Body of pancreas (tissue), 4 donors: Measurements from ENCODE around the gene UCP2. TPM values are rescaled to one million over a fixed set of nuclear protein-coding genes. Genes with fewer than 3 reads are reported as not detected.

Source experiments
- ATAC-seq: fragments of 150-250 bp; one replicate; pipeline ENCODE4 v1.9.1; 2016
- DNase-seq, 4 donors: peaks; one replicate each; pipeline ENCODE4 v3.0.0-alpha.2; 2019
- H3K27ac ChIP-seq, 4 donors: fragments of 200-600 bp; sonication (generic); 1 replicate in 3 of 4; 2 replicates in 1 of 4; pipeline versions ENCODE4 v1.5.1 to v1.6.1; 2016 to 2019; ENCODE audit warnings: mild to moderate bottlenecking in 1 of 4, mixed read lengths in 1 of 4, moderate library complexity in 1 of 4
- H3K27me3 ChIP-seq, 2 donors: fragments of 200-600 bp; sonication (generic); one replicate each; pipeline ENCODE4 v1.6.0; 2016; ENCODE audit warnings: mild to moderate bottlenecking in 1 of 2
- H3K36me3 ChIP-seq, 2 donors: fragments of 200-600 bp; sonication (generic); replicated peaks in 1 of 2; 2 replicates each; pipeline ENCODE4 v1.5.1; 2016; ENCODE audit warnings: low read depth in 2 of 2; ENCODE audit not compliant: insufficient read depth in 1 of 2
- H3K4me1 ChIP-seq: fragments of 200-600 bp; sonication (generic); one replicate; pipeline ENCODE4 v1.6.0; 2016
- H3K4me3 ChIP-seq, 2 donors: fragments of 200-600 bp; sonication (generic); 1 replicate in 1 of 2; 2 replicates in 1 of 2; pipeline ENCODE4 v1.5.1; 2016 to 2019
- H3K9me3 ChIP-seq, 3 donors: fragments of 200-600 bp; sonication (generic); 1 replicate in 2 of 3; 2 replicates in 1 of 3; pipeline ENCODE4 v1.5.1; 2016
- CTCF ChIP-seq, 7 experiments: fragments of 450-650 bp in 4 of 7; fragments of 200-600 bp in 3 of 7; sonication (generic) in 3 of 7; IDR thresholded peaks; one replicate each; pipeline ENCODE4 v1.5.1; 2016 to 2019; ENCODE audit warnings: antibody characterized with exemption in 7 of 7
- POLR2A ChIP-seq, 3 donors: fragments of 450-650 bp; IDR thresholded peaks; one replicate each; pipeline ENCODE4 v1.6.1; 2016; ENCODE audit warnings: antibody characterized with exemption in 3 of 3, mild to moderate bottlenecking in 2 of 3
- WGBS, 2 donors: methylation state at CpG; one replicate each; pipeline ENCODE4 v1.1.5; 2017; 5-methylcytosine and 5-hydroxymethylcytosine counted together
- intact Hi-C: fragments of 100-400 bp; cut with DNase I; formaldehyde crosslinking; loops from one replicate; pipeline ENCODE4 v1.15.1; 2023
- total RNA-seq, 2 donors: library from RNA; depleted of rRNA; stranded (reverse); fragments of >200 nt; gene quantifications; one replicate each; pipeline ENCODE4 v1.1.0, GENCODE V29; 2016

Gene UCP2
- total RNA-seq, 2 donors from 2014 or later: 10.9 to 17.1 TPM

- no peaks in the 10 kb centered on the region for H3K4me1 ChIP-seq
- WGBS, 2 donors: 58 to 61% methylated on average over 2 of the region's 2 CpGs
- intact Hi-C loops: no loop called here
- no peak overlapping the region for H3K4me3 ChIP-seq
- no peaks in the 10 kb centered on the region for H3K27me3 ChIP-seq
- no peaks in the 10 kb centered on the region for H3K9me3 ChIP-seq
- no peak for ATAC-seq
- no peaks in the 10 kb centered on the region for H3K36me3 ChIP-seq
- no peak overlapping the region for H3K27ac ChIP-seq
- TF ChIP-seq POLR2A (IDR thresholded peaks at IDR 0.05) (no peak), CTCF (IDR thresholded peaks at IDR 0.05) (no peak)
- no peak for DNase-seq
Measured at GRCh38 chr11:73995731-73996130, 13.1 kb upstream of the UCP2 start.

- no peaks in the 10 kb centered on the region for H3K4me1 ChIP-seq
- no peak overlapping the region for H3K27ac ChIP-seq
- WGBS, 2 donors: 68 to 80% methylated on average over 2 of the region's 2 CpGs
- no peak overlapping the region for H3K4me3 ChIP-seq
- TF ChIP-seq CTCF (IDR thresholded peaks at IDR 0.05): no peak
- TF ChIP-seq POLR2A (IDR thresholded peaks at IDR 0.05): no peak
- ATAC-seq (no peak), DNase-seq (no peak)
- intact Hi-C loops: no loop called here
- H3K27me3 ChIP-seq: no peaks in the 10 kb centered on the region
- H3K36me3 ChIP-seq: no peaks in the 10 kb centered on the region
- H3K9me3 ChIP-seq: no peaks in the 10 kb centered on the region
Measured at GRCh38 chr11:73995247-73995646, 12.6 kb upstream of the UCP2 start.

GRCh38 chr11:73991471-73992006 is 8.9 kb upstream of the UCP2 start:
- H3K27ac ChIP-seq: no peak overlapping the region
- no peak for DNase-seq
- no peaks in the 10 kb centered on the region for H3K36me3 ChIP-seq
- H3K4me1 ChIP-seq: no peaks in the 10 kb centered on the region
- no peak for ATAC-seq
- H3K9me3 ChIP-seq: no peaks in the 10 kb centered on the region
- intact Hi-C loops: no loop called here
- 85 to 87% methylated on average over 6 of the region's 6 CpGs for WGBS, 2 donors
- TF ChIP-seq POLR2A (IDR thresholded peaks at IDR 0.05) (no peak), CTCF (IDR thresholded peaks at IDR 0.05) (no peak)
- H3K4me3 ChIP-seq: no peak overlapping the region
- no peaks in the 10 kb centered on the region for H3K27me3 ChIP-seq

- WGBS, 2 donors: 70 to 80% methylated on average over 2 of the region's 2 CpGs
- Histone ChIP-seq H3K4me1 (no peaks in the 10 kb centered on the region), H3K9me3 (no peaks in the 10 kb centered on the region), H3K4me3 (no peak overlapping the region), H3K27ac (no peak overlapping the region), H3K36me3 (no peaks in the 10 kb centered on the region), H3K27me3 (no peaks in the 10 kb centered on the region)
- TF ChIP-seq POLR2A (IDR thresholded peaks at IDR 0.05): no peak
- no peak for TF ChIP-seq CTCF (IDR thresholded peaks at IDR 0.05)
- DNase-seq: no peak
- intact Hi-C loops: no loop called here
- ATAC-seq: no peak
Measured at GRCh38 chr11:73990730-73991129, 8.1 kb upstream of the UCP2 start.

GRCh38 chr11:73989156-73989555 is 6.5 kb upstream of the UCP2 start:
- no peak overlapping the region for H3K4me3 ChIP-seq
- WGBS, 2 donors: 82 to 85% methylated on average over 6 of the region's 6 CpGs
- H3K36me3 ChIP-seq: no peaks in the 10 kb centered on the region
- intact Hi-C loops: no loop called here
- no peaks in the 10 kb centered on the region for H3K4me1 ChIP-seq
- no peak overlapping the region for H3K27ac ChIP-seq
- no peaks in the 10 kb centered on the region for H3K27me3 ChIP-seq
- TF ChIP-seq POLR2A (IDR thresholded peaks at IDR 0.05) (no peak), CTCF (IDR thresholded peaks at IDR 0.05) (no peak)
- H3K9me3 ChIP-seq: no peaks in the 10 kb centered on the region
- no peak for DNase-seq
- ATAC-seq: no peak
